Activated naive CD8-positive, alpha-beta T cell treated with anti-CD3 and anti-CD28 coated beads for 36 hours (primary cell): ENCODE data around the gene NOC2L. TPM values are rescaled to one million over a fixed set of nuclear protein-coding genes. Genes with fewer than 3 reads are reported as not detected.
"Not testable (repeated sequence)": the region's sequence is repeated elsewhere in the genome, so short reads cannot be mapped to it uniquely, and the experiment has no call there.

Experiments used
- DNase-seq: peaks from one replicate; pipeline ENCODE4 v3.0.0; 2021
- H3K27ac Mint-ChIP-seq: one replicate; pipeline ENCODE4 v1.8.0; 2022; ENCODE audit warnings: mild to moderate bottlenecking, moderate library complexity, mixed read lengths
- H3K27me3 Mint-ChIP-seq: one replicate; pipeline ENCODE4 v1.8.0; 2022; ENCODE audit warnings: mild to moderate bottlenecking, mixed read lengths
- H3K36me3 Mint-ChIP-seq: one replicate; pipeline ENCODE4 v1.8.0; 2021; ENCODE audit warnings: mild to moderate bottlenecking, mixed read lengths
- H3K4me1 Mint-ChIP-seq: one replicate; pipeline ENCODE4 v1.8.0; 2021; ENCODE audit warnings: mixed read lengths
- H3K4me3 Mint-ChIP-seq: one replicate; pipeline ENCODE4 v1.8.0; 2022; ENCODE audit warnings: mild to moderate bottlenecking, moderate library complexity, mixed read lengths
- H3K9me3 Mint-ChIP-seq: one replicate; pipeline ENCODE4 v1.8.0; 2022; ENCODE audit warnings: mixed read lengths
- total RNA-seq, 2 experiments: library from RNA; stranded (reverse); gene quantifications; one replicate each; pipeline ENCODE4 v1.2.3, GENCODE V29; 2021

Gene NOC2L
- total RNA-seq, 2 experiments from 2014 or later, result 176 to 185 TPM

DNA sequence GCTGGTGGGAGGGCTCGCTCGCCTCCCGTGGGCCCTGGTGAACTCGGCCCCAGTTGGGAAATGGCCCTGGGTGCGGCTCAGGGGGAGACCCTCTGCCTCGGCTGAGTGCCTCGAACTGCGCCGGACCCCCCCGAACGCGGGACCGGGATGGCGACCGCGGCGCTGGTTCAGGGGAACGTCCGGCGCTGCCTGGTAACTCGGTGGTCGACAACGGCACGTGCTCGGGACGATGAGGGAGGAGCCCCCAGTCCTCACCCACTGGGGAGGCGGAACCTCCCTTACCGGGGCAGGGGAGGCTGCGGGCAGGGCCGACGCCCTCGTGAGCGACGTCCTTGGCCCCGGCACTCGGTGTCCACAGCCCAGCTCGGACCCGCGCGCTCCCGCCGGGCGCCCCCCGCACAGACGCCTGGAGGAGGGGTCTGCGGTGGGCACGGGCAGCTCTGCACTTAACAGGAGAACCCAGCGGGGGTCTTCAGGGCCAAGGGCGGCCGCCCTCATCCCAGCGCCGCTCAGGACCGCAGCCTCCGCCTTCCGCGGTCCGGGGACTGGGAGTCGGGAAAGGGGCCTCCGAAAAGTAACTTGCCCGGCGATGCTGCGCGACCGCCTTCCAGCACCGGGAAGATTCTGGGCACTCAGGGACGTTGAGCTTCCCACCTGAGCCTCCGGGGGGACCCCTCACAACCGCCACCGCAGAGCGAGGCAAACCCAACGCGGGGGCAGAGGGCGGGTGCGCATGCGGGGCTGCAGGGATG, 39.1 kb upstream of the NOC2L start:
- Mint-ChIP-seq H3K9me3 (no peaks in the 10 kb centered on the region), H3K4me3 (no peak overlapping the region), H3K4me1 (peaks cover 5% of the 10 kb centered on the region), H3K36me3 (no peaks in the 10 kb centered on the region), H3K27me3 (peaks cover 52% of the 10 kb centered on the region), H3K27ac (no peak overlapping the region)
- no peak for DNase-seq

DNA sequence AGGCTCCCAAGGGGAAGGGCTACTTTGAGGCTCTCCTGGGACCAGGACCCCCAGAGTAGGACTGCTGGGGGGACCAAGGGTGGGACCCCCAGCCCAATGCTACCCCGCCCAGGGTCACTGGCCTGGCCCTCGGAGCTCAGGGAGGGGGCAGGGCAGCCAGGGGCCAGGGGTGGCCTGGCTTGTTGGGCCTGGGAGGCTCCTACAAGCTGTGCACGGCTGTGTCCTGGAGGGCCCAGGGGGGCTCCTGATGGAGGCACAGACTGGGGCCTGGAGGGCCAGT, 38.6 kb upstream of the NOC2L start:
- H3K27ac Mint-ChIP-seq, result no peak overlapping the region
- DNase-seq, result no peak
- no peaks in the 10 kb centered on the region for H3K36me3 Mint-ChIP-seq
- H3K4me3 Mint-ChIP-seq, result no peak overlapping the region
- peaks cover 1% of the 10 kb centered on the region for H3K9me3 Mint-ChIP-seq
- H3K27me3 Mint-ChIP-seq, result peaks cover 46% of the 10 kb centered on the region
- peaks cover 6% of the 10 kb centered on the region for H3K4me1 Mint-ChIP-seq

DNA sequence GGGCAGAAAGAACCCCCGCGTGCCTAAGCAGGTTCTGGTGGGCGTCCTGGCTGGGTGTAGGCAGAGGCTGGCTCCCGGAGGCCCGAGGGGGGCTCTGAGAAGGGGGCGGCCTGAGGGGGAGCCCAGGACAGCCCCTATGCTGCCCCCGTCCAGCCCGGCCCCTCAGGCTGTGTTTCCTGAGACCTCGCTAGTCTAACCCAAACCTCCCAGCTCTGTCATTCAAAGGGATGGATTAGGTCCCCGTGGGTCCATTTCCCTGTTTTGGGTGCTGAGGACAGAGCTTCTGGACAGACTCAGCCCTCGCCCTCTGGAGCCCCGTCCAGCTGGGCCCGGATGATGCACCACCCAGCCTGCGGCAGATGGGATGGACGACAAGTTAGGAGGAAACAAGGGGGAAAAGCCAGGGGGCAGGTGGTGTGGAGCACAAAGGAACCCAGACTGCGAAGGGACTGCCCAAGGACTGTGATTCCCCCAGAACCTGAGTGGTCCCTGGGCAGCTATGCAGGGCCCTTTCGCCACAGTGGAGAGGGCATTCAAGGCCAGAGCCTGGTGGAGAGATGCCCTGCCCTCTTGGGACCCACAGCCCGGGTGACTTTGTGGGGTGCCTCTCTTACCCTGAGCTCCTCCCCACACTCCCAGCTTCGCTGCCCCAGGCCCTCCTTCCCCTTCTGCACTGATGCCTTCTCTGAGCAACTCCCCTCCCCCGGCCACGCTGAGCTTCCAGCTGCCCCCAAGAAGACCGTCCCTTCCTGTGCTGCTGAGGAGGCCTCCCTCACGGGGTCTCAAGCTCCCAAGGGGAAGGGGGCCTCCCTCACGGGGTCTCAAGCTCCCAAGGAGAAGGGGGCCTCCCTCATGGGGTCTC, 38.0 kb upstream of the NOC2L start:
- peaks cover 9% of the 10 kb centered on the region for H3K4me1 Mint-ChIP-seq
- peaks cover 41% of the 10 kb centered on the region for H3K27me3 Mint-ChIP-seq
- no peak for DNase-seq
- no peaks in the 10 kb centered on the region for H3K36me3 Mint-ChIP-seq
- no peak overlapping the region for H3K4me3 Mint-ChIP-seq
- H3K9me3 Mint-ChIP-seq, result peaks cover 4% of the 10 kb centered on the region
- no peak overlapping the region for H3K27ac Mint-ChIP-seq

DNA sequence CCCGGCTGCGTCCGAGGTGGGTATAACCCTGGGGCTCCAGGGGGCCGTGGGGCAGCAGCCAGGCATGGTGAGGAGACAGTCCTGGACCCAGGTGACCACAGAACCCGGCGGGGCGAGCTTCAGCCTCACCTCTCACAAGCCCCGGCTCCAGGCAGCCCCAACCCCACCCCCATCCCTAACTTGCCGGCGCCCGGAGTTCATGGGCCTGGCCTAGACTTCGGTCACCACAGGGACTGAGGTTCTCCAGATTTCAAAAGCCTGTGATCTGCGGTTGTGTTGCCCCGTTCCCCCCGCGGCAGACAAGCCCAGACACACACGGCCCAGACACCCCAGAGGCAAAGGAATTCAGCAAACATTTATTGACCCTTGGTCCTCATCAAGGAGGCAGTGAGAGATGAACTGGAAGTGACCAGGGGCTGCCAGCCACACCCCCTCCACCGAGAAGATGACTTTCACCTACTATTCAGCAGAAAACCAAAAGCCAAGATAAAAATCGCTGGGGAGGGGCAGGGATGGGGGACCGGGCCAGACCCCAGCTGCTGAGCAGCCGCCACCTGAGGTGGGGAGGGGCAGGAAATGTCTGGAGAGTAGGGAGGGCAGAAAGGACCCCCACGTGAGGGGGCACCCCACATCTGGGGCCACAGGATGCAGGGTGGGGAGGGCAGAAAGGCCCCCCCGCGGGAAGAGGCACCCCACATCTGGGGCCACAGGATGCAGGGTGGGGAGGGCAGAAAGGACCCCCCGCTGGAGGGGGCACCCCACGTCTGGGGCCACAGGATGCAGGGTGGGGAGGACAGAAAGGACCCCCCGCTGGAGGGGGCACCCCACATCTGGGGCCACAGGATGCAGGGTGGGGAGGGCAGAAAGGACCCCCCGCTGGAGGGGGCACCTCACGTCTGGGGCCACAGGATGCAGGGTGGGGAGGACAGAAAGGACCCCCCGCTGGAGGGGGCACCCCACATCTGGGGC, 36.9 kb upstream of the NOC2L start:
- Mint-ChIP-seq H3K4me3 (no peak overlapping the region), H3K27me3 (peaks cover 34% of the 10 kb centered on the region), H3K27ac (no peak overlapping the region), H3K36me3 (no peaks in the 10 kb centered on the region), H3K9me3 (peaks cover 4% of the 10 kb centered on the region), H3K4me1 (peaks cover 14% of the 10 kb centered on the region)
- no peak for DNase-seq

DNA sequence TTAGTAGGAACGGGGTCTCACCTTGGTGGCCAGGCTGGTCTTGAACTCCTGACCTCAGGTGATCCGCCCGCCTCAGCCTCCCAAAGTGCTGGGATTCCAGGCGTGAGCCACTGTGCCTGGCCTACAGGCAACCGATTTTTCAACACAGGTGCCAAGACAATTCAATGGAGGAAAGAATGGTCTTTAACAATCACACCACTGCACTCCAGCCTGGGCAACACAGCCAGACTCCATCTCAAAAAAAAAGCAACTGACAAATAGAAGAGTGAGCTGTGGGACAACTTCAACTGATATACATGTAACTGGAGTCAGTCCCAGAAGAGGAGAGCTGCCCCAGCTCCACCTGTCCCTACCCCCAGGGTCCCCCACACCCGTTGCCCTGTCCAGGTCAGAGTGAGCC, 35.5 kb upstream of the NOC2L start:
- H3K4me1 Mint-ChIP-seq, result peaks cover 13% of the 10 kb centered on the region
- not testable (repeated sequence) for DNase-seq, H3K36me3 Mint-ChIP-seq, H3K27ac Mint-ChIP-seq, H3K4me3 Mint-ChIP-seq, H3K9me3 Mint-ChIP-seq
- peaks cover 37% of the 10 kb centered on the region for H3K27me3 Mint-ChIP-seq

DNA sequence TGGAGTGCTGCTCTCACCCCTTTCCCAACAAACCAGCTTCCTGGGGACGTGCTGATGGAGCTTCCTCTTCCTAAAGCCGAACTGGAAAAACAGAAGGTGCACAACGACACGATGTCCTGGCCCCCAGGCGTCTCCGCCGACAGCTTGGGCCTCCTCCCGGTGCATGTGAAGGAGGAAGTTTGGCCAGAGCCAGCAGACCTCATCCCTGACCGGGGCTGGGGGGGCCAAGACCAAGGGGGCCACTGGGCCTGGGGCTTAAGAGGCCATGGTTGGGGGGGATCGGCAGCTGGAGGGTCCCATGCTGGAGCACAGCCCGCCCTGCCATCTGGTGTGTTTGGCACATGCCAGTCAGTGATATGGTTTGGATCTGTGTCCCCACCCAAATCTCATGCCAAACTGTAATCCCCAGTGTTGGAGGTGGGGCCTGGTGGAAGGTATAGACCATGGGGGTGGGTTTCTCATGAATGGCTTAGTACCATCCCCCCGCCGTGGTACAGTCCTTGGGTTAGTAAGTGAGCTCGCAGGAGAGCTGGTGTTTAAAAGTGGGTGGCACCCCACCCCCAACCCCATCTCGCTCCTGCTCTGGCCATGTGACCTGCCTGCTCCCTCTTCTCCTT, 34.4 kb upstream of the NOC2L start:
- Mint-ChIP-seq H3K27ac (no peak overlapping the region), H3K4me1 (peaks cover 13% of the 10 kb centered on the region), H3K27me3 (peaks cover 43% of the 10 kb centered on the region), H3K36me3 (no peaks in the 10 kb centered on the region), H3K9me3 (peaks cover 4% of the 10 kb centered on the region), H3K4me3 (no peak overlapping the region)
- DNase-seq, result no peak

DNA sequence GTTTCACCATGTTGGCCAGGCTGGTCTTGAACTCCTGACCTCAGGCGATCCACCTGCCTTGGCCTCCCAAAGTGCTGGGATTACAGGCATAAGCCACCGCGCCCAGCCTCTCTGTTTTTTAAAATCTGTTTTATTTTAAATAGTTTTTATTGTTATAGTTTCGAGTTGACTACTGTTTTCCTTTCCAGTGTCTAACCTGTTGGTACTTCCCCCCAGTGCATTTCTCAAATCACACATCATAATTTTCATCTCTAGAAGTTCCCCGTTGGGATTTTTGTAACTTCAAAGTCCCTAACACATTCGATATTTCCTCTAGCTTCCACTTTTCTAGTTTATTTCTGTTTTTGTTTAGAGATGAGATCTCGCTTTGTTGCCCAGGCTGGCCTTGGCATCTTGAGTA, 33.3 kb upstream of the NOC2L start:
- no peak for DNase-seq
- H3K27me3 Mint-ChIP-seq, result peaks cover 47% of the 10 kb centered on the region
- H3K4me1 Mint-ChIP-seq, result peaks cover 13% of the 10 kb centered on the region
- no peaks in the 10 kb centered on the region for H3K36me3 Mint-ChIP-seq
- peaks cover 4% of the 10 kb centered on the region for H3K9me3 Mint-ChIP-seq
- H3K4me3 Mint-ChIP-seq, result peak overlapping the region; percentile 6
- no peak overlapping the region for H3K27ac Mint-ChIP-seq

DNA sequence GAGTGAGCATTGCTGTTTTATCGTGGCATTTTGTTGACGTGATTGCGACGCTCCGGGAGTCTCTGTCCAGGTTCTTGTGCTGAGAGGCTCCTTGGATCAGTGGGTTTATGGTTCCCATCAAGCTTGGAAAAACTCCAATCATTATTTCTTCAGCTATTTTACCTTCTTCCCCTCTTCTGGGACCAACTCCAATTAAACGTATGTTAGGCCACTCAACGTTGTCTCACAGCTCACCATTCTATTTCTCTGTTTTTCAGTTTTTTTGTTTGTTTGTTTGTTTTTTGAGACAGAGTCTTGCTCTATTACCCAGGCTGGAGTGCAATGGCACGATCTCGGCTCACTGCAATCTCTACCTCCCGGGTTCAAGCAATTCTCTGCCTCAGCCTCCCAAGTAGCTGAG, 32.8 kb upstream of the NOC2L start:
- H3K27me3 Mint-ChIP-seq, result peaks cover 45% of the 10 kb centered on the region
- H3K9me3 Mint-ChIP-seq, result peaks cover 4% of the 10 kb centered on the region
- DNase-seq, result no peak
- H3K27ac Mint-ChIP-seq, result no peak overlapping the region
- H3K4me3 Mint-ChIP-seq, result peak overlapping the region; percentile 6
- H3K4me1 Mint-ChIP-seq, result peaks cover 12% of the 10 kb centered on the region
- no peaks in the 10 kb centered on the region for H3K36me3 Mint-ChIP-seq

DNA sequence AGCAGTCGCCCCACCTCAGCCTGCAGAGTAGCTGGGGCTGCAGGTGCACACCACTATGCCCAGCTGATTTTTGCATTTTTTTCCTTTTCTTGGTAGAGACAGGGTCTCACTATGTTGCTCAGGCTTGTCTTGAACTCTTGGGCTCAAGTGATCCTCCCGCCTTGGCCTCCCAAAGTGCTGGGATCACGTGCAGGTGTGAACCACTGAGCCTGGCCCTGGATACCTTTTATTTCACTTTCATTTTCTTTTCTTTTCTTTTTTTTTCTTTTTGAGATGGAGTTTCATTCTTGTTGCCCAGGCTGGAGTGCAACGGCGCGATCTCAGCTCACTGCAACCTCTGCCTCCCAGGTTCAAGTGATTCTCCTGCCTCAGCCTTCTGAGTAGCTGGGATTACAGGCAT, 32.2 kb upstream of the NOC2L start:
- DNase-seq, H3K36me3 Mint-ChIP-seq, H3K27ac Mint-ChIP-seq, H3K4me3 Mint-ChIP-seq, H3K9me3 Mint-ChIP-seq: not testable (repeated sequence)
- H3K27me3 Mint-ChIP-seq, result peaks cover 45% of the 10 kb centered on the region
- H3K4me1 Mint-ChIP-seq, result peaks cover 11% of the 10 kb centered on the region

DNA sequence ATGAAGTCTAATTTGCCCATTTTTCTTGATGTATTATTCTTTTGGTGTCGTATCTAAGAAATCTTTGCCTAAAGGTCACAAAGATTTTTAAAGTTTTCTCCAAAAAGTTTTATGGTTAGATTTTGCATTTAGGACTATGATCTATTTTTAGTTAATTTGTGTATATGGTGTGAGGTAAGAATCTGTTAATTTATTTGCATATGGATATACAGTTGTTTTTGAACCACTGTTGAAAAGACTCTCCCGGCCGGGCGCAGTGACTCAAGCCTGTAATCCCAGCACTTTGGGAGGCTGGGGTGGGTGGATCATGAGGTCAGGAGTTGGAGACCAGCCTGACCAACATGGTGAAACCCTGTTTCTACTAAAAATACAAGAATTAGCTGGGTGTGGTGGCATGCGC, 29.0 kb upstream of the NOC2L start:
- peaks cover 49% of the 10 kb centered on the region for H3K27me3 Mint-ChIP-seq
- not testable (repeated sequence) for H3K36me3 Mint-ChIP-seq, H3K27ac Mint-ChIP-seq, H3K4me1 Mint-ChIP-seq, DNase-seq, H3K9me3 Mint-ChIP-seq, H3K4me3 Mint-ChIP-seq

DNA sequence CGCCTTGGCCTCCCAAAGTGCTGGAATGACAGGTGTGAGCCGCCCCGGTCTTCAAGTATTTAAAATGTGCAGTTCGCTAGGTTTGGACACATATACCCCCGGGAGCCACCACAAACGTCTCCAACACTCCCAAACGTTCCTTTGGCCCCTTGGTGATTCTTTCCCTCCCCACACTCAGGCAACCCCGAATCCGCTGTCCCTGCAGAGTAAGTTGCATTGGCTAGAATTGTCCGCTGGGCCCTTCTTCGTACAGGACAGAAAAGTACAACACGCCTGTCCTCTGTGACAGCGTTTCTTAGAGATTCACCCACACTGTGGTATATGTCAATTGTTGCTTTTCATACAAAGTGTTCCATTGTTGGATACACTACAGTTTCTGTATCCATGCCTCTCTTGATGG, 26.1 kb upstream of the NOC2L start:
- Mint-ChIP-seq H3K4me1 (no peaks in the 10 kb centered on the region), H3K36me3 (no peaks in the 10 kb centered on the region), H3K27me3 (peaks cover 50% of the 10 kb centered on the region), H3K9me3 (no peaks in the 10 kb centered on the region), H3K4me3 (no peak overlapping the region), H3K27ac (no peak overlapping the region)
- DNase-seq, result no peak

DNA sequence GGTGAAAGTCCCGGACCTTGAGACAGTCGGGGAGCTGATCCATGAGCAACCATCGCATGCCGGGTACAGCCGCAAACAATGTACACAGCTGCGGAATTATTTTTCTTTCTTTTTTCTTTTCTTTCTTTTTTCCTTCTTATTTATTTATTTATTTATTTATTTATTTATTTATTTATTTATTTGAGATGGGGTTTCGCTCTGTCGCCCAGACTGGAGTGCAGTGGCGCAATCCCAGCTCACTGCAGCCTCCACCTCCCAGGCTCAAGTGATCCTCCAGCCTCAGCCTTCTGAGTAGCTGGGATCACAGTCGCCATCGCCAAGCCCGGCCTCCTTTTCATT, 25.4 kb upstream of the NOC2L start:
- no peak overlapping the region for H3K4me3 Mint-ChIP-seq
- H3K27me3 Mint-ChIP-seq, result peaks cover 43% of the 10 kb centered on the region
- H3K36me3 Mint-ChIP-seq, result no peaks in the 10 kb centered on the region
- no peaks in the 10 kb centered on the region for H3K9me3 Mint-ChIP-seq
- no peaks in the 10 kb centered on the region for H3K4me1 Mint-ChIP-seq
- no peak for DNase-seq
- no peak overlapping the region for H3K27ac Mint-ChIP-seq

DNA sequence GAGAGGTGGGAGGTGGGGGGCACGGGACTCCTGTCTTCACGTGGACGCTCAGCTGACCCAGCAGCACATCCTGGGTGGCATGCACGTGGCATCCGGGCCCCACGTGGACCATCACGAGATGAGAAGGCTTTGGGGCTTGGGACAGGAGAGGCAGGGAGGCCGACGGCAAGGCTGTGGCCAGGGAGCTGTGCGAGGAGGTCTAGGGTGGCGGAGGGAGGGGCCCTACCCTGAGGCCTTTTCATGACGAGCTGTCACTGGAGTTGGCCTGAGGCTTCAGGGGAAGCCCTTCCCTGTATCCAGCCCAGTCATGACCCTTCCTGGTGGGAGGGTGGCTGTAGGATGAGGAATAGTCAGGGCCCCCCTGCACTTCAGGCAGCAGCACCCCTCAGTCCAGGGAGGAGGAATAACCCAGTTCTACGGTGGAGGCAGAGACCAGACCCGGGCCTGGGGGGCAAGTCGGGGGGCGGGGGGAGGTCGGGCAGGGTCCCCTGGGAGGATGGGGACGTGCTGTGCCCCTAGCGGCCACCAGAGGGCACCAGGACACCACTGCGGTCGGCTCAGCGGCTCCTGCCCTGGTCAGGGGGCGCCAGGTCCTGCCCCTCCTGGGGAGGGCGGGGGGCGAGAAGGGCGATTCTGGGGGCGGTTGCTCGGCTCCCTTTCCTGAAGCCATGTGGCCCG, 24.9 kb upstream of the NOC2L start:
- H3K4me1 Mint-ChIP-seq, result no peaks in the 10 kb centered on the region
- peaks cover 38% of the 10 kb centered on the region for H3K27me3 Mint-ChIP-seq
- H3K4me3 Mint-ChIP-seq, result no peak overlapping the region
- H3K27ac Mint-ChIP-seq, result no peak overlapping the region
- no peaks in the 10 kb centered on the region for H3K36me3 Mint-ChIP-seq
- H3K9me3 Mint-ChIP-seq, result no peaks in the 10 kb centered on the region
- peak; percentile 60 for DNase-seq

DNA sequence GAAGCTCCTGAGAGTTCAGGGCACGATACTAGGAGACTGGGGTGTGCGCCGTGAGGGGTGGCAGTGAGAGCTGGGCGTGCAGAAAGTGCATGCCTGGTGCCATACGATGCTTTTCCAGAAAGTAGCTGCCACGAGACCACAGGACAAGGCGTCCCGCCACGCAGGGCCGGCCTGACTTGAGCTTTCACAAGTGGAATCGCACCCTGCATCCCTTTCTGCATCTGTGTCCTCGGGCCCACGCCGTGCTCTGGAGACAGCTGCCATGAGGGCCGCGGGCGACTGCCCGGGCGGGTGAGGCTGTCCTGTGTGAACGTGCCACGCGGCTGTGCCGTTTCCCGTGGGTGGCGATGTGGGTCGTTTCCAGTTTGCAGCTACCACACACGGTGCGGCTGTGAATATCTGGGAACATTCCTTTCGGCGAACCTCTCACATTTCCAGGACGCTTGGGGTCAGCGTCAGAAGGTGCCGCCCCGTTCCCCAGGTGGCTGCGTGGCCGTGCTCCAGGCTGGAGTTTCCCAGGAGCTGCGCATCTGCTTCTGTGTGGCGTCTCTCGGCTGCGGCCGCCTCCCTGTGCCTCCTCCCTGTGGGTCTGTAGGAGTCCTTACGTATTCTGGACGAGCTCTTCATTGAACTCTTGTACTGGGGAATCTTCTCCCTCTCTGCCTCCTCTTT, 23.8 kb upstream of the NOC2L start:
- no peaks in the 10 kb centered on the region for H3K36me3 Mint-ChIP-seq
- H3K27me3 Mint-ChIP-seq, result peaks cover 33% of the 10 kb centered on the region
- no peaks in the 10 kb centered on the region for H3K4me1 Mint-ChIP-seq
- H3K4me3 Mint-ChIP-seq, result no peak overlapping the region
- DNase-seq, result no peak
- H3K27ac Mint-ChIP-seq, result no peak overlapping the region
- no peaks in the 10 kb centered on the region for H3K9me3 Mint-ChIP-seq
